Activated T-helper 2 cell treated with anti-CD3 and anti-CD28 coated beads, Interferon-gamma antibody, Interleukin-2, Interleukin-4, amounts not matched to agents 10 μg/mL and 5 μg/mL and 100 μg/mL, durations not matched to agents 14 hours and 24 hours and 36 hours (primary cell): ENCODE data around the gene NRROS. TPM values are rescaled to one million over a fixed set of nuclear protein-coding genes. Genes with fewer than 3 reads are reported as not detected.

Source experiments
- DNase-seq: peaks from one replicate; pipeline ENCODE4 v3.0.0; 2021; ENCODE audit warnings: low spot score
- H3K27ac Mint-ChIP-seq: one replicate; pipeline ENCODE4 v1.8.0; 2021; ENCODE audit warnings: mixed read lengths
- H3K27me3 Mint-ChIP-seq: one replicate; pipeline ENCODE4 v1.8.0; 2021; ENCODE audit warnings: low read depth, mixed read lengths
- H3K36me3 Mint-ChIP-seq: one replicate; pipeline ENCODE4 v1.8.0; 2021; ENCODE audit warnings: low read depth, mixed read lengths
- H3K4me1 Mint-ChIP-seq: one replicate; pipeline ENCODE4 v1.8.0; 2021; ENCODE audit warnings: low read depth, mixed read lengths
- H3K4me3 Mint-ChIP-seq: one replicate; pipeline ENCODE4 v1.8.0; 2021; ENCODE audit warnings: low read depth, mild to moderate bottlenecking, moderate library complexity, mixed read lengths
- H3K9me3 Mint-ChIP-seq: one replicate; pipeline ENCODE4 v1.8.0; 2021; ENCODE audit warnings: mixed read lengths
- intact Hi-C: fragments of 100-400 bp; cut with micrococcal nuclease; formaldehyde crosslinking; loops from one replicate; pipeline ENCODE4 v1.15.1; 2023
- total RNA-seq: library from RNA; stranded (reverse); gene quantifications from 2 replicates; pipeline ENCODE4 v1.2.3, GENCODE V29; 2022

NRROS gene
- total RNA-seq, 1 donor from 2014 or later, result 51.4 TPM

DNA sequence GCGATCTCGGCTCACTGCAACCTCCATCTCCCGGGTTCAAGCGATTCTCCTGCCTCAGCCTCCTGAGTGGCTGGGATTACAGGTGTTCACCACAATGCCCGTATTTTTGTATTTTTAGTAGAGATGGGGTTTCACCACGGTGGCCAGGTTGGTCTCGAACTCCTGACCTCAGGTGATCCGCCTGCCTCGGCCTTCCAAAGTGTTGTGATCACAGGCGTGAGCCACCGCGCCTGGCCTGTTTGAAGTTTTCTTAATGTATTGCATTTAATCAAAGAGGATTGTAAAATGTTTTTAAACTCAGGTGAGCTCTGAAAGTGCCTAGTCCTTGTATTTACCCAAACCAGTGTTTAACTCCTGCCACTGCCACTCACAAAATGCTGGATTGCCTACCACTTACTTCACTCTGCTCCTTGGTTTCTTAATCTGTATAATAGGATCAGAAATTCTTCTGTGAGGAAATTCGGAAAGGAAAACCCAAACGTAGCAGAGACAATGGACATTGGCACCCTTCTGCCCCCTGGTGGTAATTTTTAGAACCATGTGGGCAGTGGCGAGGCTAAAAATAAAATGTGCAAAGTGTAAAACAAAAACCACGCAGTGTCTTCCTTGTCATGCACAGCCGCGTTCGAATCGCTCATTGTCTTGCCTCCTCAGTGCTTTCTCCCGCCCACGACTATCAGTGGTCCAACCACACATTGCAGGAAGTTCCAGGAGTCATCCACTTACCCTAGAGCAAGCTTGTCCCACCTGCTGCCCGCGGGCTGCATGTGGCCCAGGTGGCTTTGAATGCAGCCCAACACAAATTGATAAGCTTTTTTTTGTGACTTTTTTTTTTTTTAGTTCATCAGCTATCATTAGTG, 45.3 kb downstream of the NRROS start:
- DNase-seq, result peak; percentile 61
- intact Hi-C loops, result loop anchor here (1.0 to 2.0 kb wide), 4 partner anchors 44 to 156 kb away; no protein-coding TSS in a partner anchor
- H3K27me3 Mint-ChIP-seq, result no peaks in the 10 kb centered on the region
- H3K36me3 Mint-ChIP-seq, result peaks cover 18% of the 10 kb centered on the region
- peak overlapping the region; percentile 47 for H3K27ac Mint-ChIP-seq
- peak overlapping the region; percentile 40 for H3K4me3 Mint-ChIP-seq
- peaks cover 30% of the 10 kb centered on the region for H3K4me1 Mint-ChIP-seq
- H3K9me3 Mint-ChIP-seq, result peaks cover 10% of the 10 kb centered on the region

DNA sequence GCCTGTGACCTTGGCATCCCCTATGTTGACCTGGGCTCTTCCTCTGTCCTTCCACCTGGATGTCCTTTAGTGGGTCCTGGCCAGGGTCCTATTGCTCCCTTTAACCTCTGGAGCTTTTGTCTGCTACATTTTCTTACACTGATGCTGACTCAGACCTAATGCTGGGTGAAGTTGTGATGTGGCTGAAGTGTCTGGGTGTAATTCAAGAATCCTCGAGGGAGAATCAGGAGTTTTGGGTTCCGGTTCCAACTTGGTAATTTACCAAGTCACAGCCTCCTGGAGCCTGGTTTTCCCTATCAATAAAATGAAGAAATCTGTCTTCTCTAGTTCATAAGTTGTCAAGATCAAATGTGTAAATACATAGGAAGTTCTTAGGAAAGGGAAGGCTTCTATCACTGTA, 46.9 kb downstream of the NRROS start:
- H3K36me3 Mint-ChIP-seq, result peaks cover 13% of the 10 kb centered on the region
- no peak overlapping the region for H3K4me3 Mint-ChIP-seq
- H3K27ac Mint-ChIP-seq, result no peak overlapping the region
- DNase-seq, result no peak
- peaks cover 10% of the 10 kb centered on the region for H3K9me3 Mint-ChIP-seq
- H3K4me1 Mint-ChIP-seq, result peaks cover 27% of the 10 kb centered on the region
- no peaks in the 10 kb centered on the region for H3K27me3 Mint-ChIP-seq
- intact Hi-C loops, result no loop called here

DNA sequence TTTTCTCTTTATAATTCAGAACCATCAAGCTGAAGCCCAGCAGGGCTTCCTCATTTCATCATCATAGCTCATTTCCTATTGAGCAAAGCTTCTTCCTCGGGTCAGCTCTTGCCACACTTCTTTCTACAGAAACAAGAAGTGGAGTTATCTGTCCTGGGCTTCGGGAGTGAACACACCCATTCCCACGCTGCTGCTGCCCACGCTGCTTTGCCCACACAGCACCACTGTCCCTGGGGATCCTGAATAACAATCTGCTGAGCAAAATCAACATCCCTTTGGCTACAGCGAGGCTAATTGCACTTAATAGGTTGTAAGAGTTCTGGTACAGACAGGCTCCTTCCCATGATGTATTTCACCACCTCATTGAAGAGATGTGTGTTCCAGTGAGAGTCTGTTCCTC, 48.9 kb downstream of the NRROS start:
- H3K36me3 Mint-ChIP-seq, result no peaks in the 10 kb centered on the region
- no peaks in the 10 kb centered on the region for H3K27me3 Mint-ChIP-seq
- intact Hi-C loops, result no loop called here
- no peaks in the 10 kb centered on the region for H3K9me3 Mint-ChIP-seq
- H3K27ac Mint-ChIP-seq, result no peak overlapping the region
- H3K4me1 Mint-ChIP-seq, result peaks cover 25% of the 10 kb centered on the region
- no peak overlapping the region for H3K4me3 Mint-ChIP-seq
- no peak for DNase-seq

DNA sequence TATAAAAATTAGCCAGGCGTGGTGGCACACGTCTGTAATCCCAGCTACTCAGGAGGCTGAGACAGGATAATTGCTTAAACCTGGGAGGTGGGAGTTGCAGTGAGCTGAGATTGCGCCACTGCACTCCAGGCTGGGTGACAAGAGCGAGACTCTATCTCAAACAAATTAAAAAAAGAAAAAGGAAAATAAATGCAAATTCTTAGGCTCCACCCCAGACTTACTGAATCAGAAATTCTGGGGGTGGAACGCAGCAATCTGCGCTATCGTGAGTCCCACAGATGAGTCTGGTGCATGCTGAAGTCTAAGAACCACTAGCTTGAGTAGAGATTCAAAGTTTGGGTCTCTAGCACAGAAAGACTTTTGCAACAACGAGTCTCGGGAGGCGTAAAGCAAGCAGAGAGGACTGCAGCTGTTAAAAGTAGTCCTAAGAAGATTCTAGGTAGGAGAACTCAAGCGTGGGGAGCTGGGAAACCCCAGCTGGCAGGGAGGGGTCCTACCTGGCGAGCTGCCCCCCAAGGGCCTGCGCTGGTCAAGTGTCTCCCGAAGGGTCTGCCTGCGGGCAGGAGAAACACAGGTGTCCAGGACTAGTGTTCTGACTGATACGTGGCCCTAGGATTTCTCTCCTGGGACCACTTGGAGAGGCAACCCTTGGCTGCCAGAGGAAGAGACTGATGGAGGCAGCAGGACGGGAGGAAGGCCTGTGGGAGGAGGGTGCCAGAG, 50.6 kb downstream of the NRROS start:
- Mint-ChIP-seq H3K4me1 (peaks cover 14% of the 10 kb centered on the region), H3K9me3 (no peaks in the 10 kb centered on the region), H3K36me3 (no peaks in the 10 kb centered on the region), H3K27ac (no peak overlapping the region), H3K4me3 (no peak overlapping the region), H3K27me3 (no peaks in the 10 kb centered on the region)
- intact Hi-C loops, result no loop called here
- no peak for DNase-seq

DNA sequence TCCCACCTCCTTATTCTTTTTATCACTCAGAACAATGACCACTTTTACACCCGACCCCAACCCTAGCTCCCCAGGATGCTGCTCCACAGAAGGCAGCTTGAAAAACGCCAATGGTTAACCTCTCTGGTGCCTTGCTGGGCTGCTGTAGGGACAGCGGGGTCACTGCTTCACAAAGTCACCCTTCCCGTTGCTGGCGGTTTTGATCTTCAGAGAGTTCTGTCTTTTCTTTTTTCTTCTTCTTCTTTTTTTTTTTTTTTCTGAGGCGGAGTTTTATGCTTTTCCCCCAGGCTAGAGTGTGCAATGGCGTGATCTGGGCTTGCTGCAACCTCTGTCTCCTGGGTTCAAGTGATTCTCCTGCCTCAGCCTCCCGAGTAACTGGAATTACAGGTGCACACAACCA, 51.9 kb downstream of the NRROS start:
- DNase-seq, result no peak
- Mint-ChIP-seq H3K27me3 (no peaks in the 10 kb centered on the region), H3K4me3 (no peak overlapping the region), H3K9me3 (no peaks in the 10 kb centered on the region), H3K36me3 (no peaks in the 10 kb centered on the region), H3K27ac (no peak overlapping the region), H3K4me1 (peaks cover 12% of the 10 kb centered on the region)
- intact Hi-C loops, result no loop called here

DNA sequence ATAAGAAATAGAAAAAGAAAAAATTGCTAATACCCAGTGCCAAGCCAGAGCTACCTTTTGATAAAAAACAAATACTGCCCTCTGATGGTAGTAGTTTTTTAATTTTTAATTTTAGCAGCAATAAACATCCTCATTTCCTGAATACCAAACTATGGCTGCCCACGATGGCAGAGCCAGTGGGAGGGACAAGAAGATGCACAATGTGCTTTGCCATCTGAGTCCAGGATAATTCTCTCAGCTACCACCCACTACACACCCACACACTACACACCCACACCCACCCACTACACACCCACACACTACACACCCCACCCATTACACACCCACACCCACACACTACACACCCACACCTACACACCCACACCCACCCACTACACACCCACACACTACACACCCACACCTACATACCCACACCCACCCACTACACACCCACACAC, 54.7 kb downstream of the NRROS start:
- Mint-ChIP-seq H3K27me3 (no peaks in the 10 kb centered on the region), H3K27ac (peak overlapping the region; percentile 76), H3K4me3 (no peak overlapping the region), H3K4me1 (peaks cover 2% of the 10 kb centered on the region), H3K36me3 (no peaks in the 10 kb centered on the region), H3K9me3 (no peaks in the 10 kb centered on the region)
- intact Hi-C loops, result no loop called here
- DNase-seq, result no peak

DNA sequence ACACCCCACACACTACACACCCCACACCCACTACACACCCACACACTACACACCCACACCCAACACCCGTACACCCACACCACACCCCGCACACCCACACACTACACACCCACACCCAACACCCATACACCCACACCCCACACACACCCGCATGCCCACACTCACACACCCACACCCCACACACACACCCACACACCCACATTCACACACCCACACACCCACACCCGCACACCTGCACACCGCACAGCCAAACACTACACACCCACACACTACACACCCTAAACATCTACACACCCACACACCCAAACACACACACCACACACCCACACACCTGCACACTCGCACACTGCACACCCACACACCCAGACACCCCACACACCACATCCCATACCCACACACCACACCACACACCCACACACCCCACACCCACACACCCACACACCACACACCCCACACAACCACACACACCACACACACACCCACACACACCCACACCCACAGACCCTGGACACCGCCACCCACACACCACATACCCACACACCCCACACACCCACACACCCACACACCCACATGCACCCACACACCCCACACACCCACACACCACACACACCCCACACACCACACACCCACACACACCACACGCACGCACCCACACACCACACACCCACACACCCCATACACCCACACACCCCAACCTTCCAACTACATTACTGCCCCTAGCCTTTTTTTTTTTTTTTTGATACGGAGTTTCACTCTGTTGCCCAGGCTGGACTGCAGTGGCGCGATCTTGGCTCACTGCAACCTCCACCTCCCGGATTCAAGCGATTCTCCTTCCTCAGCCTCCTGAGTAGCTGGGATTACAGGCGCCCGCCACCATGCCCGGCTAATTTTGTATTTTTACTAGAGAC, 55.7 kb downstream of the NRROS start:
- intact Hi-C loops, result no loop called here
- no peak for DNase-seq
- H3K4me3 Mint-ChIP-seq, result no peak overlapping the region
- H3K9me3 Mint-ChIP-seq, result no peaks in the 10 kb centered on the region
- peak overlapping the region; percentile 82 for H3K27ac Mint-ChIP-seq
- no peaks in the 10 kb centered on the region for H3K36me3 Mint-ChIP-seq
- peaks cover 2% of the 10 kb centered on the region for H3K4me1 Mint-ChIP-seq
- no peaks in the 10 kb centered on the region for H3K27me3 Mint-ChIP-seq

DNA sequence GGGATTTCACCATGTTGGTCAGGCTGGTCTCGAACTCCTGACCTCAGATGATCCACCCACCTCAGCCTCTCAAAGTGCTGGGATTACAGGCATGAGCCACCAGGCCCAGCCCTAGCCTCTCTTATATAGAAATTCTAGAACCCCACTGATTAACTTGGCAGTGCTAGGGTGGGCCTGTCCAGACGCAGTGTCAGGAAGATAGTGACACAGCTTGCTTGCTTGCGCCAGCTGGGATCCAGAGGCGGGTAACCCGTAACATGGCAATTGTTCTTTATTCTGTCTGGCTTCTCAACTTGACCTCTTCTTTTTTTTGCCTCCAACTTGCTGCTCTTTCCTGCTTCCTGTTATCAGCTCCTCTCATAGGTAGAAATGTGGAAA, 56.3 kb downstream of the NRROS start:
- Mint-ChIP-seq H3K9me3 (no peaks in the 10 kb centered on the region), H3K27me3 (no peaks in the 10 kb centered on the region), H3K36me3 (no peaks in the 10 kb centered on the region), H3K4me3 (no peak overlapping the region), H3K4me1 (peaks cover 2% of the 10 kb centered on the region), H3K27ac (peak overlapping the region; percentile 82)
- intact Hi-C loops, result no loop called here
- no peak for DNase-seq

DNA sequence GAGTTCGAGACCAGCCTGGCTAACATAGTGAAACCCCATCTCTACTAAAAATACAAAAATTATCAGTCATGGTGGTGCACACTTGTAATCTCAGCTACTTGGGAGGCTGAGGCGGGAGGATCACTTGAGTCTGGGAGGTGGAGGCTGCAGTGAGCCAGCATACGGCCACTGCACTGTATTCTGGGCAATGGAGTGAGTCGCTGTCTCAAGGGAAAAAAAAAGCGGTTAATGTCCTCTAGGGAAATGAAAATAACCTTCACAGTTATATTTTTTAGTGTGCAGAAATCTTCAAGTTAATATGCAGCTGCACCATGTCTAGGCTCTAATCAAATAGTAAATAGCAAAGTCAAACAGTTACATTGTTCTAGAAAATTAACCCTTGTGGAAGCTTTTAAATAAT, 57.8 kb downstream of the NRROS start:
- Mint-ChIP-seq H3K9me3 (no peaks in the 10 kb centered on the region), H3K4me3 (no peak overlapping the region), H3K27ac (no peak overlapping the region), H3K36me3 (no peaks in the 10 kb centered on the region), H3K4me1 (peaks cover 2% of the 10 kb centered on the region), H3K27me3 (no peaks in the 10 kb centered on the region)
- no peak for DNase-seq
- intact Hi-C loops, result no loop called here

DNA sequence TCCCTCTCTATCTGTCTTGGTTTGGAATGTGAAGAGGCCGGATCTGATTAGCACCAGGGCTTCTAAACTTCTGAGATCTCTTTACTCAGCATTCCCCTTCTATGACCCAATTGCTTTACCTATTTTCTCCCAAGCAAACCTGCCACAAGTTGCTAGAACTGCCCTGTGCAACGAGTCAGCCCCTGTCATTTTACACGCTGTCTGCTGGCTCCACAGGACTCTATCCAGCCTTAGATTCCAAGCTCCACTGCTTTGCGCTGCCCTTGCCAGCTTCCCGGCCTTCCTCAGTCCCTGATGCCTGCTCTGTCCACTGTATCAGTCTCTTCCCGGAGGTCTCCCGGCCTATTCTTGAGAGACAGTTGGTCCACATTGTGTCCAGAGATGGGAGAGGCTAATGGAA, 60.3 kb downstream of the NRROS start:
- Mint-ChIP-seq H3K4me1 (peaks cover 2% of the 10 kb centered on the region), H3K36me3 (no peaks in the 10 kb centered on the region), H3K27ac (no peak overlapping the region), H3K9me3 (no peaks in the 10 kb centered on the region), H3K4me3 (no peak overlapping the region), H3K27me3 (no peaks in the 10 kb centered on the region)
- intact Hi-C loops, result no loop called here
- DNase-seq, result no peak

DNA sequence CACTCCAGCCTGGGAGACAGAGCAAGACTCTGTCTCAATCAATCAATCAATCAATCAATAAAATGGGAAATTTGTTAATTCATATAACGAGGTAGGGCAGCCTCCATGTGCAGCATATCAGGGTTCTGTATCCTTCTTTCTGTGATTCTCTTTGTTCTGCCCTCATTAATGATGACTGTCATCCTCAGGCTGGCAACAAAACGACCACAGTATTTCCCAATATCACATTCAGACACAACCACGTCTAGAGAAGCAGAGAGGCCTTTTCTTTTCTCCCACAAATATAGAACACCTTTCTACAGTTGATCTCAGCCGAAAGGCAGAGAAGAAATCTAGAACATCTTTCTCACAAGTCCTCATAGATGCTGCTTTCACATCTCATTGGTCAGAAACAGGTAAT, 61.3 kb downstream of the NRROS start:
- intact Hi-C loops, result no loop called here
- Mint-ChIP-seq H3K27ac (no peak overlapping the region), H3K4me3 (no peak overlapping the region), H3K4me1 (peaks cover 2% of the 10 kb centered on the region), H3K9me3 (no peaks in the 10 kb centered on the region), H3K27me3 (no peaks in the 10 kb centered on the region), H3K36me3 (no peaks in the 10 kb centered on the region)
- DNase-seq, result no peak

DNA sequence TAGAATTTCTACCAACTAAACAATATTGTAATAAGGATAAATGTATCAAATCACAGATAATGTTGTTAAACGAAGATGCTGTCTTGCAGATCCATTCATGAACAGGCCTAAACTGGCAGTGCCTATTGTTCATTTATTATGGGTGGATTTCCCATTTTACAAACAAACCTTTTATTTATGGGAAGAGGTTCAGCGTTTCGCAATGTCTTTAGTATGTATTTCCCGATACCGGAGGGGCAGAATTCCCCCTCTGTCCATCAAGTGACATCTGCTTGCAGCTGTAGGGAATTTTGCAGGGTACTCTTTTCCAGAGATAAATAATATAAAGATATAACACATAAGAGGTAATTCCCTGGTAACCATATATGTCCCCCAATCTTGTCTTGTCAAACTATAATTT, 66.8 kb downstream of the NRROS start:
- Mint-ChIP-seq H3K4me1 (peaks cover 10% of the 10 kb centered on the region), H3K27me3 (no peaks in the 10 kb centered on the region)

More for the DNA sequence above, 66.8 kb downstream of the NRROS start:
- Mint-ChIP-seq H3K36me3 (peaks cover 7% of the 10 kb centered on the region), H3K4me3 (no peak overlapping the region), H3K27ac (no peak overlapping the region), H3K9me3 (no peaks in the 10 kb centered on the region)
- intact Hi-C loops, result no loop called here
- no peak for DNase-seq
